ENCODE results near the gene PAX1.

PAX1 gene

GRCh38 chr20:21705575-21706260 lies at the start of gene PAX1:
TSS of gene PAX1 (plus strand) at chr20:21705664. CDS start at chr20:21705713, 49 bp downstream.
- H3K4me3 ChIP-seq (ENCODE audit: low read depth, low read length): no peak within 1 kb of the TSS
- CTCF ChIA-PET: interaction anchor here (1.5 kb wide), 1 partner anchor 14 kb away, joined by 3 read pairs; no protein-coding TSS in a partner anchor
- no peak for DNase-seq (ENCODE audit: low read depth, low spot score)
- POLR2A ChIA-PET: no interaction called here
- TF ChIP-seq CTCF (IDR thresholded peaks at IDR 0.05; ENCODE audit: insufficient read depth, low read length, missing control alignments): no peak

GRCh38 chr20:21656308-21657067 lies 49.0 kb upstream of the PAX1 start:
- TF ChIP-seq CTCF (IDR thresholded peaks at IDR 0.05; ENCODE audit: insufficient read depth, low read length, missing control alignments): no peak
- no peak overlapping the region for H3K4me3 ChIP-seq (ENCODE audit: low read depth, low read length)
- DNase-seq (ENCODE audit: low read depth, low spot score): no peak
- ChIA-PET CTCF (no interaction called here), POLR2A (no interaction called here)

- CTCF ChIA-PET: no interaction called here
- TF ChIP-seq CTCF (IDR thresholded peaks at IDR 0.05; ENCODE audit: insufficient read depth, low read length, missing control alignments): no peak
- no peak for DNase-seq (ENCODE audit: low read depth, low spot score)
- POLR2A ChIA-PET: no interaction called here
- H3K4me3 ChIP-seq (ENCODE audit: low read depth, low read length): no peak overlapping the region
These were observed 43.9 kb upstream of the PAX1 start for GRCh38 chr20:21661488-21662055.

GRCh38 chr20:21663465-21663864 lies 42.0 kb upstream of the PAX1 start:
- no peak overlapping the region for H3K4me3 ChIP-seq (ENCODE audit: low read depth, low read length)
- TF ChIP-seq CTCF (IDR thresholded peaks at IDR 0.05; ENCODE audit: insufficient read depth, low read length, missing control alignments): no peak

GRCh38 chr20:21665687-21666446 lies 39.6 kb upstream of the PAX1 start:
- TF ChIP-seq CTCF (IDR thresholded peaks at IDR 0.05; ENCODE audit: insufficient read depth, low read length, missing control alignments): no peak
- ChIA-PET CTCF (no interaction called here), POLR2A (no interaction called here)
- H3K4me3 ChIP-seq (ENCODE audit: low read depth, low read length): no peak overlapping the region
- DNase-seq (ENCODE audit: low read depth, low spot score): no peak

More at GRCh38 chr20:21663465-21663864, 42.0 kb upstream of the PAX1 start:
- CTCF ChIA-PET: no interaction called here
- DNase-seq (ENCODE audit: low read depth, low spot score): no peak
- POLR2A ChIA-PET: no interaction called here

GRCh38 chr20:21670126-21670525 lies 35.3 kb upstream of the PAX1 start:
- no peak overlapping the region for H3K4me3 ChIP-seq (ENCODE audit: low read depth, low read length)
- CTCF ChIA-PET: no interaction called here
- TF ChIP-seq CTCF (IDR thresholded peaks at IDR 0.05; ENCODE audit: insufficient read depth, low read length, missing control alignments): no peak
- no peak for DNase-seq (ENCODE audit: low read depth, low spot score)
- POLR2A ChIA-PET: no interaction called here
